Forelimb muscle (tissue), 1 donor: Measurements from ENCODE around the gene SCAANT1. TPM values are rescaled to one million over a fixed set of nuclear protein-coding genes. Genes with fewer than 3 reads are reported as not detected.

Experiments
- DNase-seq: peaks from one replicate; pipeline ENCODE4 v3.0.0-alpha.2; 2013; ENCODE audit warnings: low read depth
- polyA plus RNA-seq: library from polyadenylated mRNA; unstranded; fragments of 120-200 nt; gene quantifications from one replicate; pipeline ENCODE4 v1.2.1, GENCODE V29; 2013; ENCODE audit not compliant: insufficient read length

Gene SCAANT1
- polyA plus RNA-seq: 1.0 TPM

DNA sequence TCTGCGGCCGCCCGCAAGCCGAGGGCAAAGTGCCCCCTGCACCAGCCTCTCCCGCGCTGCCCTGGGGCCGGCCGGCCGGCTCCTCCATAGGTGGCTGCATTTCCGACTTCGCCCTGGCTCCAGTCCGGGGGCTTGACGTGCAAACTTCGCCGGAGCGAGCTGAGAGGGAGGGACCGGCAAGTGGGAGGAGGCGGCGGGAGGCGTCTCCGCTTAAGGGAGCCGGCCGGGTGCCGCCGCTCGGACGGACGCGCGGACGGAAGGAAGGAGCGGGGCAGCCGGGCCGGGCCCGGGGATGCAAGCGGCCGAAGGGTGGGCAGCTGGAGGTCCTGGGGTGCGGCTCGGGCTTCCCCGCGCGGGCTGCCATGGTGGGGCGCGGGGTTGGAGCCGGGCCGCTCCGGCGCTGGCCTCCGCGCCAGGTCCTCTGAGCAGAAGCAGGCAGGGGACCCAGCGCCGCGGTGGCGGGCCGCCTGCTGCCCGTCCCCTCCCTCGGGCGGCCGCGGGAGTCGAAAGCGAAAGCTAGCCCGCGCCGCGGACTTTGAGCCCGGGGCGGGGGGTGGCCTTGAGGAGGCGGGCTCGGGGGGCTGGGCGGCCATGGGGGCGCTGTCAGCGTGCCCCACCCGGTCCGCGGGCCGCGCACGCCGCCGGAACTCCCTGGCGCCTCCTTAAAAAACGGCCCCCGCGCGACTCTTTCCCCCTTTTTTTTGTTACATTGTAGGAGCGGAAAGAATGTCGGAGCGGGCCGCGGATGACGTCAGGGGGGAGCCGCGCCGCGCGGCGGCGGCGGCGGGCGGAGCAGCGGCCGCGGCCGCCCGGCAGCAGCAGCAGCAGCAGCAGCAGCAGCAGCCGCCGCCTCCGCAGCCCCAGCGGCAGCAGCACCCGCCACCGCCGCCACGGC, at the start of gene SCAANT1:
Gene SCAANT1, minus strand, starts transcription at position 511 of the 895 bp plus-strand sequence.
- peak; percentile 73 for DNase-seq

- DNase-seq: no peak
Measured at GRCh38 chr3:63961891-63962290, 49.7 kb upstream of the SCAANT1 start.

GRCh38 chr3:63960048-63960711, 48.0 kb upstream of the SCAANT1 start:
- no peak for DNase-seq

DNA sequence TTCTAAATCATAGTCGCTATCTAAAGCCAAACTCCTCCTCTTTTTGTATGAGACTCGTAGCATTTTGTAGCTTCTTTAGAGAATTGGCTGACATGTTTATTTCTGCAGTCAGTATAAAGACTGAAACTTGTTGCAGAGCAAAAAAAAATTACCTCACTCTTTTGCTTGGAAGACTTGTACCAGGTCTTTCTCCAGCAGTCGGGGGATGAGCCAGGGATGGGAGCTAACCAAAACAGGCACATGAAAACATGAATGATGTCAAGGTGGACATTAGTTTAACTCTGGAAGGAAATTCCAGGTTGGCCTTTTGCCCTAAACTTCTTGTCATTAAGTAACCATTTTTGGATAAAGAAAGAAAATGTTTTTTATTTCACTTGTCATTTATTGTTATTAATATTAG, 47.0 kb upstream of the SCAANT1 start:
- DNase-seq: no peak

GRCh38 chr3:63955830-63956545, 43.8 kb upstream of the SCAANT1 start:
- no peak for DNase-seq

- no peak for DNase-seq
Measured at GRCh38 chr3:63955036-63955650, 43.0 kb upstream of the SCAANT1 start.

DNA sequence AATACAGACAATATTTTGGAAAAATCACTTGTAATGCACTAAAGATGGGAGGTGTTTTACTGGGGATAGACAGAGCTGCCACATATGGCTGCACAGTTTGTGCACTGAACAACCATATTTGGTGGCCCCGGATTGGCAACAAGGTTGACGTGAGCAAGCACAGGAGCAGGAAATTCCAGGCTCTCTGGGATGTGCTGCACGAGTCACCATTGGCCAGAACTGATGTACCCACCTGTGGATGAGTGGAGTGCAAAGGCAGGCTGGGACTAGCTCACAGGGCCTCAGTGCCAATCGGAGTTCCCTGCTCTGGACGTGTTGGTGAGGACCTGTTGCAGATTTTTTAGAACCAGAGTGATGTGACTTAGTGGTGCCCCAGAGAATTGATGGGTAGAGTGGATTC, 42.0 kb upstream of the SCAANT1 start:
- DNase-seq: no peak

GRCh38 chr3:63952248-63952594, 40.0 kb upstream of the SCAANT1 start:
- no peak for DNase-seq

DNA sequence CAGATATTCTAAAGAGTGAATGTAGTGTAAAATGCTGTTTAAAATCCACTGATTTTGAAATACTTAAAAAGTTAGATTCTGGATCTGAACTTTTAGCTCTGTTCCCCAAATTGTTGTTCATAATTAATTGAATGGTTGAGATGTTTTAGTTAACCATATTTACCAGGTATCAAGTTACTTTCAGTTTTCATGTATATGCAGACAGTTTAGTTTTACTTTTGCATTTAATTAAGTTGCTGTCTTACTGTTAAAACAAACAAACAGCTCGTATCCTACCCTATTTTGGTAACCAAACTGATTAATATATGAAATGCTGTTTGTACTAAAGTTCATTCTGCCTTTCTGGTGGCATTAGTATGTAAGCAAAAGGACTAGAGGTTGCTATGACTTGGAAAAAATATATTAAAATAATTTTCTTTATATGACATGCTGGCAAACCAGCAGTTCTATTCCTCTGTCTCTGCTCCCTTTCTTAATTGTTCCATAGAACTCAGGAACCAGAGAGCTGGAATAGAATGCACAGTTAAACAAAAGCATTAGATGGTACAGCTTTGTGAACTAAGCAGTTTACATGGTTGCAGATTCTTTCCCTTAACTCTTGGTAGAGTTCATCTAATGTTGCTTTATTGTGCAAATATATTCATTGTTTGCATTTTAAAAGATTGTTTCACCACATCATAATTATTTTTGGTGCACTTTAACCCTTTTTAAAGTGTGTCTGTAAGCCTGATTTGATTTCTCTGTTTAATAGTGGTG, 39.5 kb upstream of the SCAANT1 start:
- no peak for DNase-seq

DNA sequence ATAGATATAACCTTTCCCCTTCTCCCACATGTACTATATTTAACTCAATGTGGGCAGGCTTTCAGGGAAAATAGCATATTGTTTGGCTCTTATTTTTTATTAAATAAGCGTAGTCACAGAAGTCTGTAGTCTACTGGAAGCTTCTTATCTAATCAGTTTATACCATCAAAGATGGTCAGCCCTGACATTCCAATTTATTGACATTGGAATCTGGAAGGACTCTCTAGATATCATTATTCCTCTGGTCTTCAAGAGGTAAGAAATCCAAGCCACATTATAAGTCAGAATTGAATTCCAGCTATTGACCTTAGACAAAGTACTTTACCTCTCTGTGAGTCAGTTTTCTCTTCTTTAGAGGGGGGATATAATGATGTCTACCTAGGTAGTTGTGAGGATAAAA, 38.5 kb upstream of the SCAANT1 start:
- no peak for DNase-seq

DNA sequence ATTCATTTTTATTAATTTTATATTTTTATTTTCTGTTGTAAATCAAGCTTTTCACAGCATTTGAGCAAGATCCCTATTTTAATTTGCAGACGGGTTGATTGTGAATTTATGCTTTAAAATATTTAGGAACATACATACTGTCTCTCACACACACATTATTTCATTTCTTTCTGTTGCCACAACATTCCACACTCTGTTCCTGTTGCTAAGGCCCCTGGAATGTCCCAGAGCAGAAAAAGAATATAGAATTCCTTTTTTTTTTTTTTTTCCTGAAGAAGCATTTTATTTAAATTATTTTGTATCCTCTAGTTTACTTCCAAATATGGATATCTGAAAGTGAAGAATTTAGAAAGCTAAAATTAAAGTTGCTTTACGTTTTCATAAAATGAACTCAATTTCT, 36.8 kb upstream of the SCAANT1 start:
- DNase-seq: peak; percentile 36

DNA sequence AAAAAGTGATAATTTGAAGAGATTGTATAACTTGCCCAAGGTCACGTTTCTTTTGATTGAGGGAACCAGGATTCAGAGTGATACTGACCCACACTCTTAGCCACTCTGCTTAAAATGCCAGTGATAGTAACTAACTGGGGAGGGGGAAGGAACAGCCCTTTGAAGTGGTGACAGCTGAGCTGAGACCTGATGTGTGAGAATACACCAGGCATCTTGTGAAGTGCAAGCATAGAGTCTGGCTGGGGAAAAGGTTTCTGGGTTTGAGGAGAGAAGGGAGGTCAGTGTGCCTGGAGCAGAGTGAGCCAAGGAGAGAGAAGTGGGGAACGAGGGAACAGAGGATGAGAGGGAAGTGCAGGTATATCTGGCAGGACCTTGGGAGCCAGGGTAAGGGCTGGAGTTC, 35.4 kb upstream of the SCAANT1 start:
- no peak for DNase-seq

DNA sequence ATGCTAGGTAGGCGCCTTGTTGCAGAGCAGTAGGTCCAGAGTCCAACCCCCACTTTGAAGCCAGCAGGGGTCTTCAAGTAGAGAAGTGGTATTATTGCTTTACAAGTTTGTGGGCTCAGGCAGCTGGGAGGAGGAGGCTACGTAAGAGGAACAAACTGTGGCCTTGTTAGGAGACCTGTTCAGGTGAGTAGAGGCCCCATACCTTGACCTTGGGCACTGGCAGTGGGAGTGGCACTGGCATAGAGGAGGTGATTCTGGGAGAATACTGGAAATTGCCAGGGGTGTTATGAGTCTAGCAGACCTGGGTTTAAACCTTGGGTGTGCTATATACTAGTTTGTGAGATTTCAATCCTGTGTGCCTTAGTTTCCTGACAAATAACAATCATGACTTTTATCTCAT, 34.6 kb upstream of the SCAANT1 start:
- DNase-seq: no peak

- DNase-seq: no peak
Measured at GRCh38 chr3:63945558-63946096, 33.4 kb upstream of the SCAANT1 start.

GRCh38 chr3:63943678-63944077, 31.5 kb upstream of the SCAANT1 start:
- DNase-seq: no peak

GRCh38 chr3:63942528-63942927, 30.3 kb upstream of the SCAANT1 start:
- no peak for DNase-seq

DNA sequence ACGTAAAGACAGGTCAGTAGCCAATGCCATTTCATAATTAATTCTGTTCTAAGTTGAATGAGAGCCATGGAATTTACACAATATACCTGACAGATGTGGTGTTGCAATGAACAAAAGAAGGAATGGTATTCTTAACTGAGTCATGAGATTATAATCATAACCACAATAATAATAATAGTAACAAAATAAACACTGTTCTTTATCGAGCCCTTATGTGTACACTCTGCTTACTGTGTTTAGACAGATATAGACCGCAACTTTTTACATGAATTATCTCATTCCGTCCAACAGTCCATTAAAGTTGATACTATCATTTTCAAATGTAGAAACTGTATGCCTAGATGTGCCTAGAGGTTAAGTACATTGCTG, 28.2 kb upstream of the SCAANT1 start:
- no peak for DNase-seq

GRCh38 chr3:63937661-63938651, 25.8 kb upstream of the SCAANT1 start:
- DNase-seq: no peak

DNA sequence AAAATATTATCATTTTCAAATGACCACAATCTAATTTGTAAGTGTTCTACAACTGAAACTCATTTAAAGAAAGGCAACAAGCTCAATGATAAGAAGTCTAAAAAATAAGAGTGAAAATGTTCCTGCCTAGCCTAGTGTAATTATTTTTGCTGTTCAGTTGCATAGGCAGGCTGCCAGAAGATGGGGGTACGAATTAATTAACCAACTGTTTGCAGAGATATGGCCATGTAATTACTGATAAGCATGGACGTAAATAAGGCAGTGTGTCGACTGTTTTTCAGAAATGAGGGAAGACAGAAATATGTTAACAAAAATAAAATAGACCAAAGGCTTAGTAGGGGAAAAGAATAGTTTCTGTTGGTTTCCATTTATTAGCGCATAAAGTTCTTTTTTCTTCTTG, 24.7 kb upstream of the SCAANT1 start:
- DNase-seq: no peak
